ENCODE results near the gene SUMO3.

SUMO3 gene

DNA sequence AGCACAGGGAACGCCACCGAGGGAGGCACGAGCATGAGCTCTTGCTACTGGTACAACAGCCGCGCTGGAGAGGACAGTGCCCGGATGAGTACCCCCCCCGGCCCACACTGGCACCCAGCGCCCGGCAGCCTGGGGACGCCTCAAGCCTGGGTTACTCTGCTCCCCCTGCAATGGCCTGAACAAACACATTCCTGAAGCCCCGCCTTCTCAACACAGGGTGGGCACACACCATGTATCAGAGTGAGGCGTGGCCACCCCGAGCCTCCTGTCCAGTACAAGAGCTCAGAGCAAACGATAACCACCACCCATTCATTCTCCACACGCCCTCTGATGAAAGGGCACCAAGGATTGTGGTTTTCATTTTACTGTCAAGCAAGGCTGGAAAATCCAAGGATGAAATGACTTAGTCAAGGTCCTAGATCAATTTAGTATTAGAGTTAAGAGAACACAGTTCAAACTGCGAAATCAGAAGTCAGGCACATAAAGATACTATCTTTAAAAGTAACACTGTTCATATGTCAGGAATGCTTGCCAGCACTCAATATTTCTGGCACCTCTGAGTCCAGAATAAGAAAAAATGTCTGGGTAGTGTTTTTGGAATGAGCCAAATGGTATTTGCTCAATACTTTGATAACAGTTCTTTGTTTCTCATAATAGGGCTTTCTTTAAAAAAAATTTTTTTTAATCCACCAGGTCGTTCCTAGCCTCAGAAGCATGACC lies 38.3 kb downstream of the SUMO3 start:
- no peak for DNase-seq (ENCODE audit: low read depth, low spot score)

DNA sequence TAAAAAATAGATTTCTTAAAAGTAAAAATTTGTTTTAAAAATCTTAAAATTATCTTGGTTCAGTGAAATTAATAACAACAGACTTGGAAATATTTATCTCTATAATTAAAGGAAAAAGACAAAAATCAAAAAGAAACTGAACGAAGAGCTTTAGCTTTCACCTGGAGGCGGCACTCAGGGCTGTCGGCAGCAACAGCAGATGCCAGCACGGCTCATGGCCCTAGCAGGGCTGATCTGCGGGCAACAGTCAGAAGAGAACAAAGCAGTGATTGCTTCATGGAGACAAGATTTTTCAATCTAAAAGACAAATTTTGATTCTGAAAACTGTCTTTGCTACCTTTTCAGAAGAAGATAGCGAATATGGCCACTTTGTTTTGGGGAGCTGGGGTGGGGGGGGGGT lies 38.9 kb downstream of the SUMO3 start:
- DNase-seq (ENCODE audit: low read depth, low spot score), result no peak

DNA sequence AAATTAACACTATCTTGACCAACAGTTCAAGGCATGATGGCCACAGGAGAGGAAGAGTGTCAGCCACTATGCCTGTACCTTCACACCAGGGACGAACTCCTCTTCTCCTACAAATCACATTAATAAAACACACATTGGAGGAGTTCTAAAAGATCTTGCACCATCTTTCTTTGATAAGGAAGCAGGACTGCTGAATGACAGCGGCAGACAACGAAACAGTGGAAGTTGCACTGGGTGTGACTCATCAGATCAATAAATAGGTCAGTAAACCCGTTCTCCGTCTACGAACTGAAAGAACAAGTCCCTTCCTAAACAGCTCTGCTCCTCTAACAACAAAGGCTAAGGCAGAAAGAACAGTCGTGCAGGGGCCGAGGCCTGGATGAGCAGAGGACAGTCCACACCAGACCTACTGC lies 39.4 kb downstream of the SUMO3 start:
- DNase-seq (ENCODE audit: low read depth, low spot score), result no peak

DNA sequence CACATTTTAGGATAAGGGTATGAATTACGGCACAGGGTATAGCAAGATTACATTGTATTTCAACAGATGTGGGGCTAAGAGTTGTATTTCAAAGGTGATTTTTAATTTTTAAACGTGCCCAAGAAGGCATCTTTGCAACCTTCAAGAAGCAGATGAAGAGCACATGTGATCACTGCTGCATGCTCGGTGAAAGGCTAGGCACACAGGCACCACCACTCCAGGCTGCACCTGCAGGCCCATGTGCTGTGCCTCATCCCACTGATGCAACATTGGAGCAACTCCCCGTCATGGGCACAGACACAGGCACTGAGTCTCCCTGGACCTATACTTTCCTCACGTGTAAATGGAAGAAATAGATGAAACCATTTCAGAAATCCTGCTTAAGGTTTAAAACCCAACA lies 39.8 kb downstream of the SUMO3 start:
- DNase-seq (ENCODE audit: low read depth, low spot score), result no peak

DNA sequence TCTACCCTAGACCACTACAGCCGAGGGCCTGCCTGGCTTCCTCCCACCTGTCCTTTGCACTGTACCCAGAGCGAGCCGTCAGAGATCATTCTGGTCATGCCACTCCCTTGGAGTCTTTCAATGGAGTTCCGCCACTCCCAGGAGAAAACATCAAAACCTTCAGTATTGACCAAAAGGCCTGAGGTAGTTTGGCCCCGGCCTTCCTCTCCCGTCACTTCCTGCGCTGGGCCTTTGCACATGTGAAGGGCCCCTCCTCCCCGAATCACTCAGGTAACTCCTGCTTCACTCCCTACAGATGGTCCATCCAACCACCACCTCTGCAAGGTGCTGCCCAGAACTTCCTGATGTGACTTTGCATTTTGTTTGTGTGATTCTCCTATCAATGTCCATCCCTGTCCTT lies 42.9 kb downstream of the SUMO3 start:
- no peak for DNase-seq (ENCODE audit: low read depth, low spot score)

DNA sequence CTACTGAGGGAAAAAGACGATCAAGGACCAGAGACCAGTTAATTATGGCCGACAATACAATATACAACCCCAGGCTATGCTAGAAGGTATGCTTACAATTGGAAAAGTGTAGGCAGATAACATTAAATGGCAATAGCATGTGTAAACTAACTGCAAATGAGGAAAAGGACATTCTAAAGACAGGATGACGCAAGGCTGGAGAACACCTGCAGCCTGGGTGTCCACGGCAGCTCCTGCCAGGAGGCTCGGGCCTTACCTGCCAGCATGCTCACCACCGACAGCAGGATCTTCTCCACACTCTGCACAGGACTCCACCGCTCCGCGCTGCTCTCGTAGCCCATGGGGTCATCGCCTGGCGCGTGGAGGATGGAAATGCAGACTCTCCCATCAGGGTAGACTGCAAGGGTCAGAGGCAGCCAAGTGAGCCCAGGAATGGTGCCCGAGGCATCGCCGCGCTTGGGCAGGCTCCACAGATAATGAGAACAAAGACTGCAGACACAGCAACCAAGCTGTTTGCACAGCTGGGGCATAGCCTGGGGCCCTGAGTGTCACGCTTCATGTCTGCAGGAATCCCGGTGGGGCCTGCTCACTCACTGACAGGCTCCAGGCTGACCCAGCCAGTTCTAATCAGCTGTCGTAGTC lies 44.5 kb downstream of the SUMO3 start:
- DNase-seq (ENCODE audit: low read depth, low spot score), result no peak

DNA sequence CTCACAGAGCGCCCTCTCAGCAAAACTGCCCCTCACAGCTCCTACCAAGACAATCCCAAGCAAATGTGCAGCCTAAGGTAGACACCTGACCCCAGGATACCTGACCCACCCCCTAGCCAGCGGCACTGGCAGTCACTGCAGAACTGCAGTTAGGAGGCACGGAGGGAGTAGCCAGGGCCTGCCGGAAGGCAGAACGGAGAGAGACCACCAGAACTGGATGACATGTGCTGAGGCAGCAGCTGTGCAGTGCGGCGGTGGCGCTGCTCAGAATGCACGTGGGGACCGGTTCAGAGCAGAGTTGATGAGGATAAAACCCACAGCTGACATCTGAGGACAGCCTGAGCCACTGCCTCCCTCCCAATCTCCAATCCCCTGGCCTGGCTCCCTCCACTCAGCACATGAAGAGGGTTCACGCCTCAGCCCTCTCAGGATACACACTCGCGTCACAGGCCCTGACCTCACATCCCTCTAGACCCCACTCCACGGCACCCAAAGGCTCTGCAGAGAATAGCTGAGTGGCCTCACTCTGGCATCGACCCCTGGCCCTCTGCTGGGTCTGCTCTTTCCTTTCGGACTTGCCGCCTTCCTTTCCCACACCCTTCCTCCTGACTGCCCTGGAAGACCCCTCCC lies 45.9 kb downstream of the SUMO3 start:
- DNase-seq (ENCODE audit: low read depth, low spot score), result no peak

DNA sequence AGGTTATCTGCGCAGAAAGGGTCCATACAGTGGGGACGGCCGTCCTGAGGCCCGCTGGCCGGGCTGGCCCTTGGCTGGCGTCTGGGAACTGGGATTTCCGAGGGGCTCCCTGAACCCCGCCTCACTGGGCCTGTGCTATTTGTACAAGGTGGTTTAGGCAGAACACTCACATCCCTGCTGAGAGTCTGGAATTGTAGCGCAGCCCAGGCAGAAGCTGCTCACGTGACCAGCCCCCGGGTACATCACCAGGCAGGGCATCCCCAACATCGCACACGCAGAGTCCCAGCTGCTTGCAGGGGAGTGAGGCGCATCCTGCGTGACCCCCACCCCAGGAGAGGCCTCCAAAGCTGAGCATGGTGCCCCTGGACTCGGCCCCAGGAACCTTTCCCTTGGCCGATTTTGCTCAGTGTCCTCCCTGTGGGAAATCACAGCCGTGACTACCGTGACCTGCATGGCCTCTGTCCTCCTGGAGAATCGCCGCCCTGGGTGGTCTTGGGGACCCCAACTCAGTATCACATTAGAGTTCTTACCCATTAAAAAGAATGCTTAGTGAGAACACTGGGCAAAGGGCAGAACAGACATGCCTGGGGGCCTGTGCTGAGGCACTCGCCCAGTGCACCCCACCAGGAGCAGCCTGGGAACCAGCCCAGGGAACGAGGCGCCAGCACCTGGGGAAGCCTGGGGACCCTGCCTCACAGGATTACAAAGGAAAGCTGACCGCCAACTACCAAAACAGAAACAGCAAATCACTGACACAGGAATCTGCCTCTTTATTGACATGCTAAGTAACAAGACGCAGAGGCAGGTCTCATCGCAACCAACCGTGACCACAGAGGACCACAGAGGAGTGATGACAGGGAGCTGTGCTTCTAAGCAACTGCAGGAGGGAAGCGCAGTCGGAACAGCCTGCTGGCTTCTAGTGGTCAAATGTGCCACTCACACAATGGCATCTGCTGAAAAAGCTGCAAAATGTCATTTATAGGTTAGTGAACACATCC lies 49.7 kb downstream of the SUMO3 start:
- no peak for DNase-seq (ENCODE audit: low read depth, low spot score)

DNA sequence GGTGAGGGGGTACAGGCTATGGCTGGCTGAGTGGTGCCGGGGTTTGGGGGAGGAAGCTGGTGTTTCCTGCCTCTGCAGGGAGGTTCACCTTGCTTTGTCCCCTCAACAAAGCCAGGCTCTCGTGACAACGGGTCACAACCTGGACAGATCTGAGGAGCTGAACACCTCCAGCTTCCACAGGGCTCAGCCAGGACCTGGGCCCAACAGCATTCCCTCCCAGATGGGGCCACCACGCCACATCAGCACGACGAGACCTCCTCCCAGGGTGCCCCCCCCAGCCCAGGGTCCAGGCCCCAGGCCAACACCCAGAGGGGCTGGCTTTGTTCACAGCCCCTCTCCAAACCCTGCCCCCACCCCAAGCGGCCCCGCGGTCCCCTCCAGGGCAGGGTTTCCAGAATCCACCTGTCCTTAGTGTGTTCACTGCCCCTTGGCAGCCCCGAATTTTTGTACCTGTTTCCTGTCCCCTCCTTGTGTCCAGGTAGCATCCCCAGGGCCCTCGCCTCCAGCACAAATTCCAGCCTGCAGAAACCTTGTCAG lies 51.0 kb downstream of the SUMO3 start:
- no peak for DNase-seq (ENCODE audit: low read depth, low spot score)

DNA sequence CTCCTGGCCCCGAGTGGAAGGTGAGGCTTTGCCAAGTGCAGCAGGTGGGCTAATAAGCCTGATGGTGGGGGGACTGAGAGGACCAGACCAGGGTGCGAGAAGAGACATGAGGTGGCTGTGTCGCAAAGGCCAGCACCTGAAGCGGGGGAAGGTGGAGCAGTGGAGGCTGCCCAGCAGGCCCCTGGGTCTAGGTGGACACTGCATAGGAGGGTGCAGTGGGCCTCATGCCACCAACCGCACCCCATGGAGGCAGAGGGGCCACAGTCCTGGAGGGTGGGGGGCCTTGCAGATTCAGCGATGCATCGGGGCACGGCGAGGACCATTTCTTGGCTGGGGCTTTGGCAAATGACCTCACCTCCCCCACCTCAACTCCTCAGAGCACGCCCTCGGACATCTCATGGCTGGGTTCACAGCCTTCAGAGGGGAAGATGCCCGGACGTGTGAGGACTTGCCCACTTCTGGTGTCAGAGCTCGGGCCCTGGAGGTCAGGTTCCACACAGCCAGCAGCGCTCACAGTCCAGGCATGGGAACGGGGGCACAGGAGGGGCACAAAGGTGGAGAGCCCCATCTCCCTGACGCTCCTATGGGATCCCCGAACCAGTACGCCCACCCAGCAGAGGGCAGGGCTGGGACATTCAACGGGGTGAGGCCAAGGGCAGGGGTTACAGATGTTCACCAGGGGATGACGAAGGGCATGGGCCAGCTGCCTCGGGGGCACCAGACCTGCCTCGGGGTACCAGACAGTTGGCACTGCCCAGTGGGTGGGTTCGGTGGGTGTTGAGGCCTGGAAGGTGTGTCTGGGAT lies 51.6 kb downstream of the SUMO3 start:
- DNase-seq (ENCODE audit: low read depth, low spot score), result no peak

DNA sequence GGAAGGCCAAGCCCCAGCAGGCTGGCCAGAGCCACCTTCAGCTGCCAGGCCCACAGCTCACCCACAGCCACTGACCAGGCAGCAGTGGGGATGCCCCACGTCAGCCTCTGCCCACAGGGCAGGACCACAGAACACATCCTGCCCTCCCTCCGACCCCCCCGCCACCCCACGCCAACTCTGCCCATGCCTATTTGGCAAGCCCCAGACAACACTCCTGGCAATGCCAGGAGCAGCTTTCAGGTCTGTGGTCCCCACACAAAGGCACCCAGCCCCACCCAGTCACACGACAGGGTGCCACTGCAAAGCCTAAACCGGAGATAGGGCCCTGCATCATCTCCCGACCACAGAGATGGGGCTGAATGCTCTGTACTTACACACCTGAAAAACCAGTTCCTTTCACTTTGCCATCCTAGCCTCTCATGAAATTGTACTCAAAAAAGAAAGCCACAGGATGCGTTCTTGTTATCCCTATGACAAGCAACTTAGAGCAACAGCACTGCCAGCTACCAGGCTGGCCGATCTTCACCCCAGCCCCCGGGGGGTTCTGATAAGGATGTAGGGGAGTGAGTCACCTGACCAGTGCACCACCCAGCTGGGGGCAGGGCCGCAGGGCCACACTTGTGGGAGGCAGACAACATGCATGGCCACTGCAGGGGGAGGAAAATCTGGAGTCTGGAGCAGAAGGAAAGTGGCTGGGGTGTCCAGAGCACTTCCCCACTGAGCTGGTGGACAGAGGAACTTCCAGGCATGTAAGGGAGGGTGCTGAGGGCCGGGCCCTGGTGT lies 52.4 kb downstream of the SUMO3 start:
- no peak for DNase-seq (ENCODE audit: low read depth, low spot score)

DNA sequence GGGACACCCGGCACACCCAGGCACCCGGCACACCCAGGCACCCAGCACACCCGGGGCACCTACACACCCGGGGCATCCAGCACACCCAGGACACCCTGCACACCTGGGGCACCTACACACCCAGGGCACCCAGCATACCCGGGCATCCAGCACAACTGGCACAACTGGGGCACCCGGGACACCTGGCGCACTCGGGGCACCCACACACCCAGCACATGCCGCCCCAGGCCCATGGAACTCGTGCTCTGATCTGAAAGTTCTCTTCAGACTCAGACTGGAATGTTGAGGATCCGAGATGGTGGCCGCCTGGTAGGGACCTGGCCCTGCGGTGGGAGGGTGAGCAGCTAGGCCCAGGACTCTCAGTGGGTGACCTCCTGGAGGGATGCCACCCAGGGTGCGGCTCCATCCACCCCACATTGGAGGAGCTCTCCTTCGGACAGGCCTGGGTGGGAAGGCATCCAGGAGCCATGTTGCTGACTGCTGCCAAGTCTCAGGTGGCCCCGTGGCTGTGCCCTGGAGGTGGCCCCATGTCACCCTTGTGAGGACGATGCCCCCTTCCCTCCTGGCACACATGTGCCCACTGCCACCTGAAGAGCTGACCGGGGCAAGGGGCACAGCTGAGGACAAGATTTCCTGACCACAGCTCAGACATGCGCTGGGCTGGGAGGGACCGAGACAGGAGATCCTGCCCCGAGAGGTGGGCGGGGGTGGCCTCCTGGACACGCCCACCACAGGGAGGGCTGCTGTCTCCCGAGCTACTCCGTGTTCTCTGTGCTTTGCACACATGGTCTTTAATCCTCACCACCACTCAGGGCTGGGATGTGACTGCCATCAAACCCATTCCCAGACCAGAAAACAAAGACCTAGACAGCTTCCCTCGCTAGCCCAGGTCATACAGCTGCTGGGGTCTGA lies 53.3 kb downstream of the SUMO3 start:
- no peak for DNase-seq (ENCODE audit: low read depth, low spot score)

DNA sequence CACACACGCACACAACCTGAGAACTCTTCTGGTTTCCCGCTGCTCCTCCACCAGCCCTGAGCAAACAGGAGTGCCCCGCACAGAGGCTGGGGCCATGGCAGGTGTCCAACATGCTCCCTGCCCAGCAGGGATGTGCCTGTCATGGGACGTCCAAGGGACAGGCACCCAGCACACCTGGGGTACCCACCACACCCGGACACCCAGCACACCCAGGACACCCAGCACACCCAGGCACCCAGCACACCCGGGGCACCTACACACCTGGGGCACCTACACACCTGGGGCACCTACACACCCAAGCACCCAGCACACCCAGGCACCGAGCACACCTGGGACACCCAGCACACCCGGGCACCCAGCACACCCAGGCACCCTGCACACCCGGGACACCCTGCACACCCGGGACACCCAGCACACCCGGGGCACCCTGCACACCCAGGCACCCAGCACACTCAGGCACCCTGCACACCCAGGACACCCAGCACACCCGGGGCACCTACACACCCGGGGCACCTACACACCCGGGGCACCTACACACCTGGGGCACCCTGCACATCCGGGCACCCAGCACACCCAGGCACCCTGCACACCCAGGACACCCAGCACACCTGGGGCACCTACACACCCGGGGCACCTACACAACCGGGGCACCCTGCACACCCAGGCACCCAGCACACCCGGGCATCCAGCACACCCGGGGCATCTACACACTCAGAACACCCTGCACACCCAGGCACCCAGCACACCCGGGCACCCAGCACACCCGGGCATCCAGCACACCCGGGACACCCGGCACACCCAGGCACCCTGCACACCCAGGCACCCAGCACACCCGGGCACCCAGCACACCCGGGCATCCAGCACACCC lies 54.2 kb downstream of the SUMO3 start:
- no peak for DNase-seq (ENCODE audit: low read depth, low spot score)

DNA sequence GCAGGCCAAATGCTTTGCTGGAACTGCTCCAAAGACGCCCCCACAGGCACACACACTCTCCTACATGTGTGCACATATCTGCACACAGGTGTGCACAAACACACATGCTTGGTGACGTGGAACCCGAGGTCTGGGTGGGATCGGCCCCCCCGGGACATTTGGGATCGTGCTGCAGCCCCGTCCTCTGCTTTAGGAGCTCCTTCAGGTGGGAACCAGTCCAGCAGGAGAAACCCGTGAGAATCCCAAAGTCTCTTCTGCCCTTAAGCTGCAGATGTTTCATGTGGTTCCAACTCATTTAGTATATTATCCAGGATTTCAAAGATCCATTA lies 54.8 kb downstream of the SUMO3 start:
- no peak for DNase-seq (ENCODE audit: low read depth, low spot score)

DNA sequence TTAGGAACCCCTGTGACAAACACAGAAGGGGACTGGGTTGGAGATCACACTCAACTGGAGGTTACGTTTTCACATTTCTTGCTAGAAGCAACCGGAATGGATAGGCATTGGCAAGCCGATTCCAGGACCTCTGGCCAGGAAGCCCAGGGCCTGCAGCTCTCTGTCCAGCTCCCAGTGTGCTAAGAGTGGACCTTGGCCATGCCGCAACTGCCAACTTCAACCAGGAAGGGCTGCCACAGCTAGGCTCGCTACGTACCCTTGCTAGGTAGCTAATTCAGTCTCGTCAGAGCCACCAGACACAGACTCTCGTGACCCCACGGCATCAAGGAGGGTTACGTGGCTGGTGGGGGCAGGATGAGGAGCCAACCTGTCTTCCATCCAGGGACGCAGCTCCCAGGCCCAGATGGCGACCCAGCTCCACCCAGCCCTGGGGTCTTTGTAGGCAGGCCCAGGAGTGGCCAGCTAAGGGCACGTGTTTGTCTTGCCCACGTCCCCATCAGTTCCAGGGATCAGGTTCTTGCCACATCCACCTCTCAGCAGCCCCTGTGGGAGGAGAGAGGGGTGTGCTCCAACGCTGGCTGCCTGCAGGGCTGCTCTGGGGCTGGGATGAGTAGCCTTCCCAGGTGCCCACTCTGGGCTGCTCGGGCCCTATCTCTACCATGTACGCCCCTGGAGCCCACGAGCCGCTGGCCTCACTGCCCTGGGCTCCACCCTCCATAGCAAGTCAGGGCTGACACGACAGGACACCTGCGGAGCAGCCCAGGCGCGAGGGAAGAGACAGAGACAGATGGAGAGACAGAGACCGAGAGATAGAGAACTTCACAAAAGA lies 55.4 kb downstream of the SUMO3 start:
- no peak for DNase-seq (ENCODE audit: low read depth, low spot score)

DNA sequence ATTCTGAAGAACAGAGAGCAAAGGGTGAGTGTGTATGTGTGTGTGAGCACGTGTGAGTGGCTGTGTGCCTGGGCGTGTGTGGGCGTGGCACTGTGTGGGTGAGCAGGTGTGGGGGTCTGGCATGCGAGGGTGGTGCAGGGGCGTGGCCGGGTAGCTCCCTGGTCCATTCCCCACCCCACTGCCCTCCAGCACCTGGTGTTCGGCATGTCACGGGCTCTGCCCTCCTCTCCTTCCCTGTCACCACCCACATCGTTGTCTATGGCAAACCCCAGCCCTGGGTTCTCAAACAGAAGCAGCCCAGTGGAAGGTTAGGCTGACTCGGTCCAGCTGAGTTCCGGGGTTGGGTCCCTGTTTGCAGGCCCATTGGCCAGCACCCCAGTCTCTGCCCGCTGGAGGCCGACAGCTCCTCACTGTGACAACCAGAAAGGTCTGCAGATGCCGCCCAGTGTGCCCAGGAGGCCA lies 56.1 kb downstream of the SUMO3 start:
- no peak for DNase-seq (ENCODE audit: low read depth, low spot score)
